Daoy (cell line): ENCODE data around the gene CNKSR3. TPM values are rescaled to one million over a fixed set of nuclear protein-coding genes. Genes with fewer than 3 reads are reported as not detected.
"Not testable (repeated sequence)": the region's sequence is repeated elsewhere in the genome, so short reads cannot be mapped to it uniquely, and the experiment has no call there.

ENCODE experiments used
- DNase-seq: peaks from one replicate; pipeline ENCODE4 v3.0.0-alpha.2; 2015; ENCODE audit warnings: low read depth
- total RNA-seq: library from RNA; depleted of rRNA; stranded (reverse); fragments of >200 nt; shearing (Covaris generic); gene quantifications from 2 replicates; pipeline ENCODE4 v1.2.3, GENCODE V29; 2014

Gene CNKSR3
- total RNA-seq, 1 experiment from 2014 or later = 13.0 TPM

DNA sequence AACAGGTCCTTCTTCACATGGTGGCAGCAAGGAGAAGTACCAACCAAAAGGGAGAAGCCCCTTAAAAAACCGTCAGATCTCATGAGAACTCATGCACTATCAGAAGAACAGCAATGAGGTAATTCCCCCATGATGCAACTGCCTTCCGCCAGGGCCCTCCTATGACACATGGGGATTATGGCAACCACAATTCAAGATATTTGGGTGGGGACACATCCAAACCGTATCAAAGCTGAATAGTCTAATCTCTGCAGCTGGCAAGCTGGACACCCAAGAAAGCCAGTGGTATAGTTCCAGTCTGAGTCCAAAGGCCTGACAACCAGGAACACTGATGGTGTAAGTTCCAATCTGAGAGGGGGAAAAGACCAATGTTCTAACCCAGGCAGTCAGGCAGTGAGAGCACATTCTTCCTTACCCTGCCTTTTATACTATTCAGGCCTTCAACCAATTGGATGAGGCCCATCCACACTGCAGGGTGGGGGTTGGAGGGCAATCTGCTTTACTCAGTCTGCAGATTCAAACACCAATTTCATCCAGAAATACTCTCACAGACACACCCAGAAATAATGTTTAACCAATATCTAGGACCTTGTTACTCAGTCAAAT lies 17.9 kb upstream of the CNKSR3 start:
- DNase-seq = no peak

GRCh38 chr6:154526996-154527395 lies 16.5 kb upstream of the CNKSR3 start:
- DNase-seq = no peak

GRCh38 chr6:154522576-154522975 lies 12.1 kb upstream of the CNKSR3 start:
- DNase-seq = no peak

DNA sequence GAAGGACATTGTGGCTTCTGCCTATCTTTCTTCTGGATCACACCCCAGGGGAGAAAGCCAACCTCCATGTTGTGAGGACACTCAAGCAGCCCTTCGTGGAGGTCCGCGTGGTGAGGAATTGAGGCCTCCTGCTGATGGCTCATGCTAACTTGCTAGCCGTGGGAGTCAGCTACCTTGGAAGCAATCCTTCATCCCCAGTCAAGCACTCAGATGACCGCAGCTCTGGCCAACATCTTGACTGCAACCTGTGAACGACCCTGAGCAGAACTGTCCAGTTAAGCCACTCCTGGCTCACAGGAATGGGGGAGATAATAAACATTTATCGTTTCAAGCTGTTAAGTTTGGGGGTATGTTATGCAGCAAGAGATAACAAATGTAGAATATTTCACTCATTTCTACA lies 10.9 kb upstream of the CNKSR3 start:
- no peak for DNase-seq

- DNase-seq = no peak
These were observed 9.8 kb upstream of the CNKSR3 start for GRCh38 chr6:154520280-154520679.

DNA sequence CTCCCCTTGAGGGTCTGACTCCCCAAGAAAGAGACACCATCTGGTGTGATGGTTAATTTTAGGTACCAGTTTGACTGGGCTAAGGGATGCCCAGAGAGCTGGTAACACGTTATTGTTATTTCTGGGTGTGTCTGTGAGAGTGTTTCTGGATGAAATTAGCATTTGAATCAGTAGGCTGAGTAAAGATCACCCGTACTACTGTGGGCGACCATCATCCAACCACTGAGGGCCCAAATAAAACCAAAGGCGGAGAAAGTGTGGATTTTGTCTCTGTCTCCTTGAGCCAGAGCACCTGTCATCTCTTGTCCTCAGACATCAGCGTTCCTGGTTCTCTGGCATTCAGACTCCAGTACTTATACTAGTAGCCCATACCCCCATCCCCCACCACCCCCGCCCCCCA lies 7.9 kb upstream of the CNKSR3 start:
- no peak for DNase-seq

GRCh38 chr6:154516276-154516675 lies 5.8 kb upstream of the CNKSR3 start:
- DNase-seq = no peak

DNA sequence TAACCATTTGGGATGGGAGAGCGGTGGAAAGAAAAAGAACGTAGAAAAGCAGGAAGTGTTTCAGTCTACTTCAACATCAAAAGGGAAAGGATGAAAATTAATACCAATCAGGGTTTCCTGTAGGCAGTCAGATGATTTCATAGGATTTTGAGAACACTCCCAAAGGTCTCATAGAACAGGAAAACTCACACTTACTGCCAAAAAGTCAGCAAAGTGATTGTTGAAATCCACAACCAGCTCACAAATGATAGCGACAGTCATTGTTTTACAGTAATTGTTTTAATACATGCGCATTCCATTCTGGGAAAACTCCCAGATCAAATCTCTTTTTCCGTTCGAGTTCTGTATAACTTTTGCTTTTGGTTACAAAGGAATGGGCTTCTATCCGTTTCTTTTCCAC lies 5.3 kb upstream of the CNKSR3 start:
- DNase-seq = no peak

- DNase-seq = not testable (repeated sequence)
These were observed 4.6 kb upstream of the CNKSR3 start for GRCh38 chr6:154515076-154515475.

GRCh38 chr6:154514481-154514880 lies 4.0 kb upstream of the CNKSR3 start:
- DNase-seq = no peak

GRCh38 chr6:154513601-154514320 lies 3.3 kb upstream of the CNKSR3 start:
- no peak for DNase-seq

DNA sequence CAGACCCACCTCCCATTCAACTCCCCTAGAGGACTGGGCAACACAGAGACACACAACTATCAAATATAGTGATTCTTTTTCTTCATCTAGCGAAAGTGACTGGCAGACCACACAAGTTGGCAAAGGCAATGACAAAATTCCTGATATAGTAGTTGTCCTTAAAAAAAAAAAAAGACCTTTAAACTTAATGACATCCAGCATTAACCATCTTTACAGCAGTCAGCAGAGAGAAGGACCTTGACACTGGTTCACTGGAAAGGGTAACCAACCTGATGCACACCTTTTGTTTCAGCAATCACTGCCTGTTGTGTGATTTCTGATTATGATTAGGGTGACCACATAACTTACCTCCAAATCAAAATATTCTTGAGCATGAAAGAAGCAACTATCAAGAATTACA lies 1.7 kb upstream of the CNKSR3 start:
- DNase-seq = no peak

DNA sequence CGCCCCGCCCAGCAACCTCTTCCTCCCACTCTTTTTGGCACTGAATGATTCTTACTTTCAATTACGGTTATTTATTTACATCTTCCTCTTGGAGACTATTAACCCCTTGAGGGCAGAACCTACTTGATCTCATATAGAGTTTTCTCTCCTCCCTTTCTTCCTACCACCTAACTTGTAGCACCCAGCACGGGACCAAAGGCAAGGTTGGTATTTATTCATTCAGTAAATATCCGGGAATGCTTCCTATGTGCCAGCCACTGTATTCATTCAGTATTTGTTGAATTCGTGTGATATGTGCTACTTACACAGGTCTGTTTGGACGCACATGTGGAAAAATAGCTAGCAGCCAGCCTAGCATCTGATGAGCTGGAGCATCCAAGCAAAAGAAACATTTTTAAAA lies 1.3 kb upstream of the CNKSR3 start:
- DNase-seq = no peak

DNA sequence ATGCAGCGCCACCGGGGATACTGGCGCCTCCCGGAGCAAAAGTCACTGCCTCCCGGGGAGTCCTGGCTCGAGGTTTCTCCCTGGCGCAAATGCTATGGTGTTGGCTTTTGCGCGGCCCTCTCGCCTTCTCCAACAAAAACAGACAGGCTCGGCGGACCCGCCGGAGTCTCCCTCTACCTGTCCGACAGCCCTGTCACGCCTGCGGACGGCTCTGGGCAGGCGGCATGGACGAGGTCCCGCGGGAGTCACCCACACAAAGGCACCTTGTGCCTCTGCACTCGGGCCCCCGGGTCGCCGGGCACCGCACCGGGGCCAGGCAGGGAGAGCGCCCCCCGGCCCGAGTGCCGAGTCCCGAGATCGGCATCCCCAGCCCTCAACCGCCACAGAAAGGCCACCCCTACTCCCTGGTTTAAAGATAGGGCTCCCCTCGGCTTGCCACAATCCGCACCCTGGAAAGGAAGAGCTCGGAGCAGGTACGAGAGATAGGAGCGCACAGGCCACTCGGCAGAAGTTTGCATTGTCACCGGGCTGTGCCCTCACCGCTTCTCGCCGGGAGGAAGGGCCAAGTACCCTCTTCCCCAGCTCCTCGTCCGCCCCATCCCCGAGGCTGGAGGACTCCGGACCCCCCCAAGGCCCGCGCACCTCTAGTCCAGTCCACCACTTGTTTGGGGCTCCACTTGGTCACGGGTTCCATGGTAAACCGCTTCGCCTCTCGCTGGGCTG lies 903 bp downstream of the CNKSR3 start:
- peak; percentile 58 for DNase-seq

DNA sequence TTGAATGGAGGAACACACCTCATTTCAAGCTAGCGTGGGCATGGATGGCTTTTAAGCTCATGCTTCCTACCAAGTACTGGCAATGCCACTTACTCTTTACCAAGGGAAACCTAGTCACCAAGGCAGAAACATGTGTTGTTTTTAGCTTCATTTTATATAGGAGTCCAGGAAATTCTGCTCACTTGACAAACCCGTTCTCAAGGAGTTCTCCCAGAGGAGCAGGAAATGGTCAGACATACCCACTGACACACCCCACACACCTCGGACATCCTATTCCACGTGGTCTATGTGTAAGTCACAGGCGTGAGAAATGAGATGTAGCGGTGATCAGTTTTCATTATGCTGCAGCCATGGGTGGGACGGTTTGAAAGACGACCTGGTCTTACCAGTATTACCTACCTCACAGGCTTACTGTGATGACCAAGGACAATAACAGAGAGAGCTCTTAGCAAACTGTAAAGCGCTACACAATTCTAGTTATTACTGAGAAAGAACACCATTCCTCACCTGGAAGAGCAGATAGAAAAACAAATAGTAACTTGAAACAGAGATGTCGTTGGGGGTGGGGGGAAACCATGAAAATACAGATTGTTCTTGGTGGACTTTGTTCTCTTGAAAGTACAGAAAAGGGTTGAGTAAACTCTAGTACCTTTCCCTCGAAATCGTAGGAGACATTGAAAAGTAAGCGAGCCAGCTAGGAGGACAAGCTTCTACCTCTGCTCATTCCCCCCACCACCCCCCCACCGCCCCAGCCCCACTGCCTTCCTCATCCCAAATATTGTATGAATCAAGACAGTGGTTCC lies 1.7 kb downstream of the CNKSR3 start:
- peak; percentile 59 for DNase-seq

DNA sequence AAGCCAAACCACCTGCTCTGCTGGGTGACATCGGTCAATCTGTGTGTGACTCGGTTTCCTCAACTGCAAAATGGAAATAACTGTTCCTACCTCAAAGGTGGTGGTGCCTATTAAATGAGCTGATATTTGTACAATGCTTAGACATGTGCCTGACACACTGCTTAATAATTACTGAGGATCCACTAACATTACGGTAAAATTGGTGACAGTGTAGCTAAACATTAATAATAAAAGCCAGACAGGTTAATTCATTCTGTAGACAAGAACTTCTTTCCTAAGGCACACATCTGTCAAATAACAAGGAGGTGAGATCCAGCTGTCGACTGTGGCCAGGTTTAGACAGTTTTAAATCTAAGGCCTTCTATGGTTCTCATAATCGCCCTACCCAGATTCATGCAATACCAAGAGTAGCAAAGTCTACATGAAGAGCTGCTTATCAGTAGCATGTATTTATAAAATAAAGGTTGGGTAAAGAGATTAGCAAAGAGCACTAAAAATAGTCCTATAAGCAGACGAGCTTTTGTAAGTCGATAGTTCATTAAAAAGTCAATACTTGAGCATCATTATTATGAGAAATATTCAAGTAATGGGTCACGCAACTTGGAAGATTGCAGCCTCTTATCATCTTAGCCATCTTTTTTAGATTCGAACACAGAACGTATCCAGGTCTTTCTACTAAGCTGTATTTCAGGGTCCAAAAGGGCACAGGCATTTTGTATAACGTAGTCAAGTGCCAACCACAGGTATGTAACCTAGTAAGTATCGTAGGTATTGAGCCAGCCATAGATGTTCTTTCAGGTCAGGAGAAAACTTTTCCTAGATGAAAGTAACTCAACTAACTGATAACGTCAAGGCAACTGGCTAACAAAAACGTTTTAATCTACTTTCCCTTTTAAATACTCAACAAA lies 3.2 kb downstream of the CNKSR3 start:
- DNase-seq = no peak

DNA sequence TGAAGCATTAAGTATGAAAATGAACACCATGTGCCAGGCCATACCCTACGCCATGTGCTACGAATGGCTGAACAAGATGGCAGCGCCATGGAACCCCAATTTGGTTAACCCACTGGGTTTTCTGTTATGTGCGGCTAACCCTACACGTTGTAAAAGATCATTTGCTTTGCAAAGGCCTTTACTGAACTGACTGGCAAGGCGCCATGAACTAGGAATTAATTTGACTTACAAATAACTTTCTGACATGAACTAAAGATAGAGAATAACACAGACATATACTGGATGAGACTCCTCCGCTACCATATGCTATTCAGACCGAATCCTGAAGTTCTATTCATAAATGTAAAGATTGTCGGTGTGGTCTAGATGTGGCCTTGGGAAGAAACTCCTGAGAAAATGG lies 3.9 kb downstream of the CNKSR3 start:
- no peak for DNase-seq

GRCh38 chr6:154506108-154506507 lies 4.4 kb downstream of the CNKSR3 start:
- no peak for DNase-seq

GRCh38 chr6:154504865-154505449 lies 5.5 kb downstream of the CNKSR3 start:
- DNase-seq = no peak

DNA sequence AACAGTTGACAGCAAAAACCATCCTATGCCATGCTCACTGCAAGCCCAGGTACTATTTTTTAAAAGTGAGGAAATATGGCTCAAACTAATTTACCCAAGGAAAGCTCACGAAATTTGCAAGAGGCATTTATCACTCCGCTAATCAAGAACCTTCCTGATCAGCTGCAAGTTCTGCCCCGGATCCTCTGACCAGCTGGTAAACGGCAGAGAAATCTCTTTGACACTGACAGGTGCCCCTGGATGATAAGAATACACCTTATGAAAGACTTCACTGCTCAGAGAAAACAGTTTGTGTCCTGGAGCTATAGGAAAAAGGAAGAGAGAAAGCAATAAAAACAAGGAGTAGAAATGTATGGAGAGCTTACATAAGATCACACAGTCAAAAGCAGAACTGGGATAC lies 6.4 kb downstream of the CNKSR3 start:
- DNase-seq = no peak

DNA sequence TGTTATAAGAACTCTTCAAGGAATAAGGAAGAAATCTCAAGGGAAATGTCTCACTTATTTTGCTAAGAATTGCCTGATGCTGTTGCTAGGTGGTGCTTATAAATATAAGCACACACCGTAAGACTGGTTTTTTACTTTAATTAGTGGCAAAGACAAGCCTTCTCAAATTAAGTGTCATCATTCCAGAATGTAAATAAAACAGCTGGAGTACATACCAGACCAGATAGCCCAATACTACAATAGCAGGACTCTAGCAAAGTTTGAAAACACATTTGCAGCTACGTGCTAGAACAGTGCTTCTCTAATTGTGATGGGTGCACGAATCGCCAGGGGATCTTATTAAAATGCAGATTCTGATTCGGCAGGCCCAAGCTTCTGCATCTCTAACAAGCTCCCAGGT lies 6.8 kb downstream of the CNKSR3 start:
- DNase-seq = no peak
